Esophagus muscularis mucosa (tissue), 4 donors: ENCODE measurements around the gene ATF6. TPM values are rescaled to one million over a fixed set of nuclear protein-coding genes. Genes with fewer than 3 reads are reported as not detected.

ENCODE experiments used
- DNase-seq: peaks from one replicate; pipeline ENCODE4 v3.0.0-alpha.2; 2017; ENCODE audit errors: extremely low spot score
- H3K27ac ChIP-seq, 4 donors: fragments of 200-600 bp; sonication (generic); replicated peaks in 1 of 4; 1 replicate in 3 of 4; 2 replicates in 1 of 4; pipeline ENCODE4 v1.5.1; 2016 to 2019; ENCODE audit warnings: mild to moderate bottlenecking in 1 of 4
- H3K27me3 ChIP-seq, 4 donors: fragments of 200-600 bp; sonication (generic); one replicate each; pipeline versions ENCODE4 v1.5.1 to v1.6.0; 2016 to 2019
- H3K36me3 ChIP-seq, 4 donors: fragments of 200-600 bp; sonication (generic); one replicate each; pipeline ENCODE4 v1.5.1; 2016 to 2019
- H3K4me1 ChIP-seq, 4 donors: fragments of 200-600 bp; sonication (generic); one replicate each; pipeline ENCODE4 v1.5.1; 2016 to 2019
- H3K4me3 ChIP-seq, 4 donors: fragments of 200-600 bp; sonication (generic); 1 replicate in 2 of 4; 2 replicates in 2 of 4; pipeline ENCODE4 v1.5.1; 2016 to 2019; ENCODE audit warnings: mild to moderate bottlenecking in 4 of 4, moderate library complexity in 1 of 4
- H3K9me3 ChIP-seq, 4 donors: fragments of 200-600 bp; sonication (generic); 1 replicate in 3 of 4; 2 replicates in 1 of 4; pipeline ENCODE4 v1.5.1; 2016 to 2019
- CTCF ChIP-seq, 3 experiments: fragments of 200-600 bp in 2 of 3; fragments of 450-650 bp in 1 of 3; sonication (generic) in 2 of 3; IDR thresholded peaks; one replicate each; pipeline ENCODE4 v1.5.1; 2017 to 2019; ENCODE audit warnings: antibody characterized with exemption in 3 of 3, mild to moderate bottlenecking in 2 of 3, moderate library complexity in 1 of 3
- EP300 ChIP-seq: sonication (generic); formaldehyde crosslinking; IDR thresholded peaks from one replicate; pipeline ENCODE4 v1.6.1; 2017; ENCODE audit warnings: antibody characterized with exemption
- POLR2A ChIP-seq: fragments of 450-650 bp; IDR thresholded peaks from one replicate; pipeline ENCODE4 v1.6.1; 2017; ENCODE audit warnings: antibody characterized with exemption, moderate library complexity, mild to moderate bottlenecking, low read depth
- POLR2AphosphoS5 ChIP-seq, 2 donors: sonication (generic); formaldehyde crosslinking; IDR thresholded peaks; one replicate each; pipeline ENCODE4 v1.6.1; 2017; ENCODE audit warnings: antibody characterized with exemption in 2 of 2
- WGBS: methylation state at CpG from one replicate; pipeline ENCODE4 v1.1.5; 2018; 5-methylcytosine and 5-hydroxymethylcytosine counted together
- intact Hi-C: fragments of 100-400 bp; cut with DNase I; formaldehyde crosslinking; loops from one replicate; pipeline ENCODE4 v1.15.1; 2023
- small RNA-seq, 3 donors: library from RNA; depleted of rRNA; stranded (forward); fragments of <200 nt; gene quantifications; one replicate each; pipeline ENCODE3, GENCODE V24; 2016
- total RNA-seq, 4 donors: library from RNA; depleted of rRNA; stranded (reverse); fragments of >200 nt; gene quantifications; one replicate each; pipeline versions ENCODE4 v1.1.0 to v1.2.1, GENCODE V29; 2016

The ATF6 gene
- total RNA-seq, 4 donors from 2014 or later = 24.5 to 30.6 (median 27.4) TPM

- H3K27me3 ChIP-seq = no peaks in the 10 kb centered on the region
- H3K4me3 ChIP-seq = no peak overlapping the region
- H3K27ac ChIP-seq = no peak overlapping the region
- 78% methylated on average over 7 of the region's 9 CpGs for WGBS
- no peak for DNase-seq
- intact Hi-C loops = no loop called here
- peaks cover 0 to 12% (median 0%) of the 10 kb centered on the region in 4 donors for H3K4me1 ChIP-seq
- H3K9me3 ChIP-seq = no peaks in the 10 kb centered on the region
- TF ChIP-seq POLR2AphosphoS5 (IDR thresholded peaks at IDR 0.05) = peak; percentile 57 to 85
- no peak for TF ChIP-seq EP300
- H3K36me3 ChIP-seq = no peaks in the 10 kb centered on the region
These were observed 245.4 kb downstream of the ATF6 start for GRCh38 chr1:162011337-162012012.

DNA sequence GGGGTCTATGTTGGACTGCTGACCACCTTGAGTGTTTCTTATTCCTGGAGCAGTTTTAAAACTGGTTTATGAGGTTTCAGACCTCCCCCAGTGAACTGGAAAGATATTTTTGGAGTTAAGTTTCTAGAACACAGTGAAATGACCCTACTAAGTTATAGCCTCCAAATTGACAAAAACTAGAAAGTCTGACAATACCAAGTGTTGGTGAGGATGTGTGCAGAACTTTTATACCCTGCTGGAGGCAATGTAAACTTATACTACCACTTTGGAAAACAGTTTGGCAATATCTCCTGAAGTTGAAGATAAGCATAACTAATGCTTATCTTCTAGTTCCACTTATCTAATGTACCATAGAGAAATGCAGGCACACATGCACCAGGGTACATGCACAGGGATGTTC, 247.2 kb downstream of the ATF6 start:
- intact Hi-C loops = no loop called here
- Histone ChIP-seq H3K4me1 (peaks cover 0 to 12% (median 0%) of the 10 kb centered on the region in 4 donors), H3K9me3 (no peaks in the 10 kb centered on the region), H3K4me3 (no peak overlapping the region), H3K27me3 (no peaks in the 10 kb centered on the region), H3K36me3 (peaks cover 0 to 4% (median 0%) of the 10 kb centered on the region in 4 donors), H3K27ac (no peak overlapping the region)
- TF ChIP-seq EP300 (no peak), CTCF (IDR thresholded peaks at IDR 0.05) (no peak), POLR2AphosphoS5 (IDR thresholded peaks at IDR 0.05) (no peak), POLR2A (no peak)
- DNase-seq = no peak

Small RNA genes lying within 50 kb of the gene (small RNA-seq; reads per million reads assigned to genes)
- gene RN7SL466P = 0 reads per million in 3 donors

Other genes with a start within 250 kb of the ATF6 start
- 1 to 10 TPM; 1.8 to 6.5 (median 3.3) TPM for gene HSPA6, start 241.8 kb upstream of the ATF6 start, total RNA-seq
- 10 to 100 TPM in 2 of 4 donors, 1 to 10 TPM in 2; 7.6 to 18.7 (median 10.2) TPM for gene FCGR3A, start 216.5 kb upstream of the ATF6 start, total RNA-seq
- 1 to 10 TPM in 2 of 4 donors, under 1 TPM in 1, not detected in 1; 0.17 to 5.0 (median 2.1) TPM for gene FCGR3B, start 135.1 kb upstream of the ATF6 start, total RNA-seq
- gene FCGR2B, start 103.2 kb upstream of the ATF6 start, total RNA-seq = 10 to 100 TPM; 12.7 to 39.8 (median 27.0) TPM
- under 1 TPM in 2 of 4 donors, not detected in 2; 0.33 to 0.75 TPM for gene FCRLA, start 59.1 kb upstream of the ATF6 start, total RNA-seq
- gene FCRLB, start 44.8 kb upstream of the ATF6 start, total RNA-seq = 1 to 10 TPM in 1 of 4 donors, under 1 TPM in 2, not detected in 1; 0.34 to 1.3 (median 0.65) TPM
- 10 to 100 TPM; 12.5 to 26.1 (median 22.8) TPM for gene DUSP12, start 16.5 kb upstream of the ATF6 start, total RNA-seq